Dendritic cell treated with granulocyte-macrophage colony-stimulating factor and Interleukin-4, amounts not matched to agents 40 ng/mL and 50 ng/mL, for 4 days (primary cell): ENCODE results near the gene LACRT.

Experiments used
- H3K27ac Mint-ChIP-seq: one replicate; pipeline ENCODE4 v1.8.0; 2022; ENCODE audit warnings: mild to moderate bottlenecking, mixed read lengths
- H3K27me3 Mint-ChIP-seq: one replicate; pipeline ENCODE4 v1.8.0; 2022; ENCODE audit warnings: mild to moderate bottlenecking, mixed read lengths
- H3K36me3 Mint-ChIP-seq: one replicate; pipeline ENCODE4 v1.8.0; 2022; ENCODE audit warnings: low read depth, mixed read lengths
- H3K4me1 Mint-ChIP-seq: one replicate; pipeline ENCODE4 v1.8.0; 2022; ENCODE audit warnings: low read depth, mixed read lengths
- H3K4me3 Mint-ChIP-seq: one replicate; pipeline ENCODE4 v1.8.0; 2022; ENCODE audit warnings: mild to moderate bottlenecking, moderate library complexity, mixed read lengths
- H3K9me3 Mint-ChIP-seq: one replicate; pipeline ENCODE4 v1.8.0; 2022; ENCODE audit warnings: mixed read lengths
- intact Hi-C: fragments of 100-400 bp; cut with micrococcal nuclease; formaldehyde crosslinking; loops from one replicate; pipeline ENCODE4 v1.15.0; 2022

LACRT gene

GRCh38 chr12:54625598-54625997 is 9.1 kb downstream of the LACRT start:
- Mint-ChIP-seq H3K9me3 (peaks cover 28% of the 10 kb centered on the region), H3K4me1 (peaks cover 5% of the 10 kb centered on the region), H3K27me3 (peaks cover 8% of the 10 kb centered on the region), H3K36me3 (no peaks in the 10 kb centered on the region), H3K27ac (no peak overlapping the region), H3K4me3 (no peak overlapping the region)
- intact Hi-C loops, result no loop called here

DNA sequence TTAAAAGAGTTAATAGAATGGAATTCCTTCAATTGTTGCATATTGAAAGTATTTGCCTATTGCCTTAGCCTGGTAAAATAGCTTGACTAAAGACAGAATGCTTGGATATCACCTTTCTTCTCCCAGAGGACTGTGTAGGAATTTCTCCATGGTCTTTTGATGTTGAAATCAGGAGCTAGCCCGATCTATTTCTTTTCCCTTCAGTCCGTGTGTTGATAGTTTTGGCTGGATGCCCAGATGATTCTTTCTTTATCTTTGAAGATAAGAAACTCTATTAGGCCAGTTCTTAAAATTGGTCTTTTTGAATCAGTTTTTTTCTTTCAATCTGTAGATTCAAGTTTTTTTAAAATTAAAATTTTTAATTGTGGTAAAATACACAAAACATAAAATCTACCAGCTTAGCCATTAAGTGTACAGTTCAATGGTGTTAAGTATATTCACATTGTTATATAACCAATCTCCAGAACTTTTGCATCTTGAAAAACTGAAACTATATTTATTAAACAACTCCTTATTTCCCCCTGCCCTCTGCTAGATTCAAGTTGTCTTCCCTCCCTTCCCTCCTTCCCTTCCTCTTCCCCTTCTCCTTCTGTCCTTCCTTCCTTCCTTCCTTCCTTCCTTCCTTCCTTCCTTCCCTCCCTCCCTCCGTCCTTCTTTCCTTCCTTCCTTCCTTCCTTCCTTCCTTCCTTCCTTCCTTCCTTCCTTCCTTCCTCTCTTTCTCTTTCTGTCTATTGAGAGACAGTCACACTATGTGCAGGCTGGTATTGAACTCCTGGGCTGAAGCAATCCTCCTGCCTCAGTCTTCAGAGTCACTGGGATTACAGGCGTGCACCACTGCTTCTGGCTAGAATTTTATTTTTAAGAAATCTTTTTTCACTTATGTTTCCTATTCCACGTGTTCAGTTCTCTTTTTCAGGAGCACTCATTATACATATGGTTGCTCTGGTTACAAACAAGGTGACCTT is 10.1 kb downstream of the LACRT start:
- peaks cover 10% of the 10 kb centered on the region for H3K27me3 Mint-ChIP-seq
- peaks cover 5% of the 10 kb centered on the region for H3K4me1 Mint-ChIP-seq
- intact Hi-C loops, result no loop called here
- no peaks in the 10 kb centered on the region for H3K36me3 Mint-ChIP-seq
- H3K4me3 Mint-ChIP-seq, result no peak overlapping the region
- no peak overlapping the region for H3K27ac Mint-ChIP-seq
- H3K9me3 Mint-ChIP-seq, result peaks cover 28% of the 10 kb centered on the region

- Mint-ChIP-seq H3K27ac (no peak overlapping the region), H3K9me3 (peaks cover 21% of the 10 kb centered on the region), H3K4me1 (peaks cover 5% of the 10 kb centered on the region), H3K4me3 (no peak overlapping the region), H3K36me3 (no peaks in the 10 kb centered on the region), H3K27me3 (peaks cover 10% of the 10 kb centered on the region)
- intact Hi-C loops, result no loop called here
Observed at GRCh38 chr12:54622463-54623183, 12.1 kb downstream of the LACRT start.

DNA sequence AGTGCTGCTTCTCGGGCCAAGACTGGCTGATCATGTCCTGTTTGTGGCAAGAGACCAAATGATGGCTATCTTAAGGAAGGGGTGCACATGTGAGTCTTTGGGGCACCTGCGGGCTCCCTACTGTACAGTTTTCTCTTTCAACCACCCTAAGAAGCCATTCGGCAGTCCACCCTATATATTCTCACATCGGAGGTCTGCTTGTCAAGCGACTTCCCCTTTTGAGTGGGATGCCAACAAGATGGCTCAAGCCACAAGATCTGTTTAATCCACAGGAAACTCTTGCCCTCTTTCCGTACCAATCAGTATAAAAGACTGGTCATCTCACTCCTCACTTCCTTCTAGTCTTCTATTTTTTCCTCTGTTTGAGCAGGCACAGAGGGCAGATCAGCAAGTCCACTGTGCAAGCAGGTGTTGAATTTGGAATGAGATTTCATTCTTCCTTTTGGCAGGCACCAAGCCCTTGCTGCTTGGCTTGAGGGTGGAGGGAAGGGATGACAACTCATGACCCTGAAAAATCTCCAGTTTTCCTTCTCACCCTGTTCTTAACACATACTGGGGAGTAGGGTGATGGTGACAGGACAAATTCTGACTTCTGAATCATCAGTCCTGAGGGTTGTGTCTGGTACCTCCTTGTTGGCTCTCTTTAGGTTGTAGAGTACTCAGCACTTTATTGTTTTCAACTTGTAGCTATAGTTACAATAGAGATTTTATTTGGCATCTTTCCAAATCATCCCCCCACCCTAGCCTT is 17.6 kb downstream of the LACRT start:
- H3K36me3 Mint-ChIP-seq, result no peaks in the 10 kb centered on the region
- no peak overlapping the region for H3K4me3 Mint-ChIP-seq
- intact Hi-C loops, result no loop called here
- peaks cover 15% of the 10 kb centered on the region for H3K27me3 Mint-ChIP-seq
- no peak overlapping the region for H3K27ac Mint-ChIP-seq
- H3K9me3 Mint-ChIP-seq, result no peaks in the 10 kb centered on the region
- H3K4me1 Mint-ChIP-seq, result peaks cover 10% of the 10 kb centered on the region

GRCh38 chr12:54612225-54612750 is 22.4 kb downstream of the LACRT start:
- H3K27me3 Mint-ChIP-seq, result peaks cover 23% of the 10 kb centered on the region
- H3K27ac Mint-ChIP-seq, result no peak overlapping the region
- no peak overlapping the region for H3K4me3 Mint-ChIP-seq
- peaks cover 9% of the 10 kb centered on the region for H3K4me1 Mint-ChIP-seq
- no peaks in the 10 kb centered on the region for H3K36me3 Mint-ChIP-seq
- no peaks in the 10 kb centered on the region for H3K9me3 Mint-ChIP-seq
- intact Hi-C loops, result no loop called here

GRCh38 chr12:54611715-54612149 is 23.0 kb downstream of the LACRT start:
- H3K4me1 Mint-ChIP-seq, result peaks cover 3% of the 10 kb centered on the region
- no peak overlapping the region for H3K4me3 Mint-ChIP-seq
- H3K36me3 Mint-ChIP-seq, result no peaks in the 10 kb centered on the region
- H3K9me3 Mint-ChIP-seq, result no peaks in the 10 kb centered on the region
- H3K27ac Mint-ChIP-seq, result no peak overlapping the region
- intact Hi-C loops, result no loop called here
- peaks cover 22% of the 10 kb centered on the region for H3K27me3 Mint-ChIP-seq

GRCh38 chr12:54608769-54609168 is 25.9 kb downstream of the LACRT start:
- H3K27me3 Mint-ChIP-seq, result peaks cover 12% of the 10 kb centered on the region
- intact Hi-C loops, result loop anchor here (10.0 kb wide), 1 partner anchor 346 kb away; no protein-coding TSS in a partner anchor
- no peaks in the 10 kb centered on the region for H3K9me3 Mint-ChIP-seq
- H3K4me3 Mint-ChIP-seq, result no peak overlapping the region
- no peak overlapping the region for H3K27ac Mint-ChIP-seq
- H3K4me1 Mint-ChIP-seq, result no peaks in the 10 kb centered on the region
- H3K36me3 Mint-ChIP-seq, result no peaks in the 10 kb centered on the region

DNA sequence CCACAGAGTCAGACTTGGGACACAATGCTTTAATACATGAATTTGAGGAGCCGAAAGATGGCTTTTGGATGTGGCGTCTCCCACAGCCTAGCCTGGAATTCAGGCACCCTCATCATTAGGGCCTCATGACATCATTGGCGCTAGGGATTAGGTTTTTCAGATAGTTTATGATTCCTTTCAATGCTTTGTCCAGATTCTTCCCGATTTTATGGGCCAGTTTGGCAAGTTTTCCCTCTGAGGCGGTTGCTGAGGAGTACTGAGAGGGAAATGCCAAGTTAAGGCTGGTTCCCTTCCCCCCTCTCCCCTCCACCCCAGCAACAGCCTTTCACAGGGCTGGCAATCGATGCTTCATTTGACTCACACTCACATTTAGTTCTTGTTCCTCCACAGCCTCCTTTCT is 26.5 kb downstream of the LACRT start:
- intact Hi-C loops, result loop anchor here (10.0 kb wide), 1 partner anchor 347 kb away; no protein-coding TSS in a partner anchor
- H3K4me1 Mint-ChIP-seq, result no peaks in the 10 kb centered on the region
- H3K36me3 Mint-ChIP-seq, result no peaks in the 10 kb centered on the region
- no peaks in the 10 kb centered on the region for H3K9me3 Mint-ChIP-seq
- H3K27ac Mint-ChIP-seq, result no peak overlapping the region
- H3K27me3 Mint-ChIP-seq, result peaks cover 12% of the 10 kb centered on the region
- no peak overlapping the region for H3K4me3 Mint-ChIP-seq

DNA sequence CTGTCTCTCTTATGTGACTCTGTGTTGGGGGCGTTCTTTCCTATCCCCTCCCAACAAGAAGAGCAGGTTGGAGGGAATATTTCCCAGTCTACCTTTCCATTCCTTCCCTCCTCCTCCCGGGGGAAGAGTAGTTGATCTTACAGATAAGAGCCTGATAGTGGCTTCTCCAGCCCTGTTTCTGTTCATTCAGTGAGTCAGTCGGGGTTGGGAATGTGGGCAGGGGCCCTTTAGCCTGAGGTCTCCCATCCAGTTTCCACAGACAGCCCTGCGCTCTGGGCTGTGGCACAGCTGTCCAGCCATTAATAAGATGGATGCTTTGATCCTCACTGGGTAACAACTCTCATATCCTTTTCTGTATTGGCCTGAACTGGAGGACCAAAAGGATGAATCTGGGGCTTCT is 28.1 kb downstream of the LACRT start:
- no peaks in the 10 kb centered on the region for H3K4me1 Mint-ChIP-seq
- H3K27me3 Mint-ChIP-seq, result peaks cover 12% of the 10 kb centered on the region
- no peaks in the 10 kb centered on the region for H3K9me3 Mint-ChIP-seq
- no peak overlapping the region for H3K27ac Mint-ChIP-seq
- intact Hi-C loops, result loop anchor here (10.0 kb wide), 1 partner anchor 348 kb away; no protein-coding TSS in a partner anchor
- H3K36me3 Mint-ChIP-seq, result no peaks in the 10 kb centered on the region
- no peak overlapping the region for H3K4me3 Mint-ChIP-seq

DNA sequence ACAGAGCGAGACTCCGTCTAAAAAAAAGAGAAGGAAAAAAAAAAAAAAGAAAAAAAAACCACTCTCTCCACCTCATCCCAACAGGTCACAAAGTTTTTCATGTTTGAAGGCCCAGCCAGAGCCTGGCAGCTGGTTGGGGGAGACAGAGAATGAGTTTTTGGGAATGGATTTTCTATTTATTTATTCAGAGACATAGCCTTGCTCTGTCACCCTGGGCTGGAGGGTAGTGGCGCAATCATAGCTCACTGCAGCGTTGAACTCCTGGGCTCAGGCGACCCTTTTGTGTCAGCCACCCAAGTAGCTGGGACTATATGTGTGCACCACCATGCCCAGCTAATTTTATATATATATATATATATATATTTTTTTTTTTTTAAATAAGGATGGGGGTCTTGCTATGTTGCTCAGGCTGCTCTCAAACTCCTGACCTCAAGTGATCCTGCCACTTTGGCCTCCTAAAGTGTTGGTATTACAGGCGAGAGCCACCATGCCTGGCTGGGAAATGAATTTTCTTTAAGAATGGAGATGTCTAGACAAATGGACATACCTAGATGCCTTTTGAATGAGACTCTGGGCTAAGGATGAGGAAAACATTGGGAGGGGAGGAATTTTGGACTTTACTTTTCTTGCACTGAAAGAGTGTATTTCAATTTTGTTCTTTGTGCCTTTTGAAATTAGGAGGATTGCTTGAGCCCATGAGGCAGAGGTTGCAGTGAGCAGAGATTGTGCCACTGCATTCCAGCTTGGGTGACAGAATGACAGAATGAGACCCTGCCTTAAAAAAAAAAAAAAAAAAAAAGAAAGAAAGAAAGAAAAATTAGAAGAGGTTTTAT is 29.3 kb downstream of the LACRT start:
- peaks cover 13% of the 10 kb centered on the region for H3K27me3 Mint-ChIP-seq
- H3K4me3 Mint-ChIP-seq, result no peak overlapping the region
- no peaks in the 10 kb centered on the region for H3K36me3 Mint-ChIP-seq
- H3K9me3 Mint-ChIP-seq, result no peaks in the 10 kb centered on the region
- intact Hi-C loops, result loop anchor here (10.0 kb wide), 1 partner anchor 349 kb away; no protein-coding TSS in a partner anchor
- no peaks in the 10 kb centered on the region for H3K4me1 Mint-ChIP-seq
- no peak overlapping the region for H3K27ac Mint-ChIP-seq

- Mint-ChIP-seq H3K27me3 (peaks cover 18% of the 10 kb centered on the region), H3K36me3 (no peaks in the 10 kb centered on the region), H3K4me1 (no peaks in the 10 kb centered on the region), H3K4me3 (no peak overlapping the region), H3K27ac (no peak overlapping the region), H3K9me3 (no peaks in the 10 kb centered on the region)
- intact Hi-C loops, result loop anchor here (10.0 kb wide), 1 partner anchor 350 kb away; no protein-coding TSS in a partner anchor
Observed at GRCh38 chr12:54604436-54604835, 30.3 kb downstream of the LACRT start.

DNA sequence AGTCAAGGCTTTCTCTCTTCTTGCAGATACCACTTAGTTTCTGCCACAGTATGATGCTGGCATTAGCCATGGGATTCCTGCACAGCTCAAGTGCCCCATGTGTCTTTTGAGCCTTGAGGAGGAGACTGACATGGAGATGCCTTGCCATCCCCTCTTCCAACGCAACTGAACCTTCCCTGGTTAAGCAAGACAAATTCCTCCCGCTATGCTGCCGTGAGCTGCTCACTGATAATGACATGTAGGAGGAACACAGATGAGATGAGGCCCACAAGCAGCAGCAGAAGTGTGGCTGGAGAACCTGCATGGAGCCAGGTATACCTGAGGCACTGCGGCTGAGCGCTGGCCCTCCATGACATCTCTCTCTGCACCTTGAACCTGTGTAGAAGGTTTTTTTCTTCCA is 30.8 kb downstream of the LACRT start:
- Mint-ChIP-seq H3K4me3 (no peak overlapping the region), H3K9me3 (no peaks in the 10 kb centered on the region), H3K36me3 (no peaks in the 10 kb centered on the region), H3K27ac (no peak overlapping the region), H3K4me1 (no peaks in the 10 kb centered on the region), H3K27me3 (peaks cover 23% of the 10 kb centered on the region)
- intact Hi-C loops, result loop anchor here (10.0 kb wide), 1 partner anchor 351 kb away; no protein-coding TSS in a partner anchor
